Epithelial cell of prostate (primary cell): ENCODE data around the gene PAQR6.

Source experiments
- DNase-seq: peaks from one replicate; pipeline ENCODE4 v3.0.0-alpha.2; 2011; ENCODE audit warnings: low read depth, low spot score
- H3K27ac ChIP-seq: fragments of 450-650 bp; 2 replicates; pipeline ENCODE4 v1.5.1; 2017; ENCODE audit warnings: mild to moderate bottlenecking

Gene PAQR6

GRCh38 chr1:156247460-156248322 is at the start of gene PAQR6:
PAQR6 (minus strand) TSS chr1:156248056; CDS start chr1:156246731, 1,325 bp downstream.
- H3K27ac ChIP-seq: no peak within 1 kb of the TSS
- no peak for DNase-seq

- DNase-seq: no peak
- no peak within 1 kb of the TSS for H3K27ac ChIP-seq
These were observed 47.6 kb upstream of the PAQR6 start, which contains the start of gene GLMP for GRCh38 chr1:156295391-156295947. GLMP (minus strand) TSS chr1:156295679; CDS start chr1:156295645, 34 bp downstream.

GRCh38 chr1:156293895-156294294 is 46.0 kb upstream of the PAQR6 start:
- no peak overlapping the region for H3K27ac ChIP-seq
- no peak for DNase-seq

- H3K27ac ChIP-seq: no peak overlapping the region
- DNase-seq: no peak
These were observed 45.2 kb upstream of the PAQR6 start for GRCh38 chr1:156293098-156293434.

GRCh38 chr1:156291226-156292061 is 43.6 kb upstream of the PAQR6 start:
- no peak for DNase-seq
- H3K27ac ChIP-seq: peak overlapping the region; percentile 27

- DNase-seq: no peak
- no peak overlapping the region for H3K27ac ChIP-seq
These were observed 42.0 kb upstream of the PAQR6 start for GRCh38 chr1:156289857-156290256.

- H3K27ac ChIP-seq: no peak overlapping the region
- no peak for DNase-seq
These were observed 38.2 kb upstream of the PAQR6 start for GRCh38 chr1:156286061-156286460.

- H3K27ac ChIP-seq: peak overlapping the region; percentile 87
- DNase-seq: no peak
These were observed 37.6 kb upstream of the PAQR6 start for GRCh38 chr1:156285437-156285836.

- H3K27ac ChIP-seq: peak overlapping the region; percentile 87
- no peak for DNase-seq
These were observed 36.9 kb upstream of the PAQR6 start for GRCh38 chr1:156284757-156285156.

GRCh38 chr1:156284112-156284511 is 36.3 kb upstream of the PAQR6 start, which contains the start of gene TMEM79:
TMEM79 (plus strand) TSS chr1:156284325; CDS start chr1:156285227, 902 bp downstream.
- H3K27ac ChIP-seq: peak within 1 kb of the TSS; percentile 87
- no peak for DNase-seq

- no peak for DNase-seq
- peak overlapping the region; percentile 87 for H3K27ac ChIP-seq
These were observed 35.7 kb upstream of the PAQR6 start for GRCh38 chr1:156283521-156283920.

- H3K27ac ChIP-seq: peak within 1 kb of the TSS; percentile 87
- DNase-seq: peak; percentile 97
These were observed 34.8 kb upstream of the PAQR6 start, which contains the start of gene SMG5 for GRCh38 chr1:156282479-156283222. SMG5 (minus strand) TSS chr1:156282825; CDS start chr1:156282680, 145 bp downstream.

- DNase-seq: no peak
- peak overlapping the region; percentile 87 for H3K27ac ChIP-seq
These were observed 34.0 kb upstream of the PAQR6 start for GRCh38 chr1:156281693-156282478.

- H3K27ac ChIP-seq: peak overlapping the region; percentile 87
- no peak for DNase-seq
These were observed 33.4 kb upstream of the PAQR6 start for GRCh38 chr1:156281281-156281680.

GRCh38 chr1:156279837-156280236 is 32.0 kb upstream of the PAQR6 start:
- no peak overlapping the region for H3K27ac ChIP-seq
- no peak for DNase-seq

- no peak overlapping the region for H3K27ac ChIP-seq
- DNase-seq: no peak
These were observed 29.1 kb upstream of the PAQR6 start for GRCh38 chr1:156276966-156277381.

- H3K27ac ChIP-seq: no peak overlapping the region
- DNase-seq: no peak
These were observed 28.7 kb upstream of the PAQR6 start for GRCh38 chr1:156276532-156276931.

- H3K27ac ChIP-seq: peak overlapping the region; percentile 38
- DNase-seq: no peak
These were observed 22.5 kb upstream of the PAQR6 start for GRCh38 chr1:156270314-156270713.

GRCh38 chr1:156268336-156268735 is 20.5 kb upstream of the PAQR6 start:
- DNase-seq: no peak
- no peak overlapping the region for H3K27ac ChIP-seq
